ENCODE data around the gene CEP76.

The CEP76 gene

GRCh38 chr18:12686100-12686499, 16.4 kb downstream of the CEP76 start:
- peak; percentile 58 for DNase-seq (ENCODE audit: low read depth)
- H3K4me3 ChIP-seq (ENCODE audit: low read length) = no peak overlapping the region
- peak; percentile 35 for TF ChIP-seq CTCF (IDR thresholded peaks at IDR 0.05; ENCODE audit: insufficient read depth, low read depth, low read length, missing control alignments)

DNA sequence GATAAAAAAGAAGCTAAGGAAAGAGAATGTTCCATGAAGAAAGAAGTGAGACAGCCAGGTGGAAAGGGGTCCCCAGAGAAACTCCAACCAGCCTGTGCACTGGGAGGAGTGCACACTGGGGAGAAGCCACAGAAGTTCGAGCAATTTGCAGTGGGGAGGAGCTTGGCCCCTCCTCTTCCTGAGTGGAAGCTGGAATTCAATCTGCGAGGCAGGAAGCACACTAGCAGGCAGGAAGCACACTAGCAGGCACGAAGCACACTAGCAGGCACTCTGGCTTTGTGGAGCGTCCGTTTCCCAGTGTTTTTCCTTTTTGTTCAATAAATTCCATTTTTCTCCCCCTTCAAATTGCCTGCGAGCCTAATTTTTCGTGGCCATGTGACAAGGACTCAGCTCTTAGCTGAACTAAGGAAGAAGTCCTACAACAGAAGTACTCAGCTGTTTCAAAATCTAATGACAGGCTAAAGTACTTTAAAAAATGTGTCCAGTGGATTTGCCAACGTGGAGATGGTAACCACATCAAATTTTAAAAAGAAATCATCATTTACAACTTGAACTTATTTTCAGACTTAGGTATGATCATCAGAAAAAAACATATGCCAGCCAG, 23.2 kb downstream of the CEP76 start:
- TF ChIP-seq CTCF (IDR thresholded peaks at IDR 0.05; ENCODE audit: insufficient read depth, low read depth, low read length, missing control alignments) = no peak
- no peak overlapping the region for H3K4me3 ChIP-seq (ENCODE audit: low read length)
- DNase-seq (ENCODE audit: low read depth) = no peak

DNA sequence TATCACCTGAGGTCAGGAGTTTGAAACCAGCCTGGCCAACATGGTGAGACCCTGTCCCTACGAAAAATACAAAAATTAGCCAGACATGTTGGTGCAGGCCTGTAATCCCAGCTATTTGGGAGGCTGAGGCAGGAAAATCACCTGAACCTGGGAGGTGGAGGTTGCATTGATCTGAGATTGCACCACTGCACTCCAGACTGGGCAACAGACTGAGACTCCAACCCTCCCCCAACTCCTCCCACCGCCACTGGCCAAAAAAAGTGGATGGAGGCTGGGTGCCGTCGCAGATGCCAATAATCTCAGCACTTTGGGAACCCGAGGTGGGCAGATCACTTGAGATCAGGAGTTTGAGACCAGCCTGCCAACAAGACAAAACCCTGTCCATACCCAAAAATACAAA, 34.5 kb downstream of the CEP76 start:
- no peak for TF ChIP-seq CTCF (IDR thresholded peaks at IDR 0.05; ENCODE audit: insufficient read depth, low read depth, low read length, missing control alignments)
- no peak for DNase-seq (ENCODE audit: low read depth)

GRCh38 chr18:12659904-12660605, 42.5 kb downstream of the CEP76 start:
- H3K4me3 ChIP-seq (ENCODE audit: low read length) = no peak overlapping the region
- peak; percentile 71 for DNase-seq (ENCODE audit: low read depth)
- TF ChIP-seq CTCF (IDR thresholded peaks at IDR 0.05; ENCODE audit: insufficient read depth, low read depth, low read length, missing control alignments) = peak; percentile 92

More for the DNA sequence above, 34.5 kb downstream of the CEP76 start:
- no peak overlapping the region for H3K4me3 ChIP-seq (ENCODE audit: low read length)

- peak; percentile 42 for DNase-seq (ENCODE audit: low read depth)
- H3K4me3 ChIP-seq (ENCODE audit: low read length) = peak overlapping the region; percentile 49
- TF ChIP-seq CTCF (IDR thresholded peaks at IDR 0.05; ENCODE audit: insufficient read depth, low read depth, low read length, missing control alignments) = no peak
Observed at GRCh38 chr18:12658426-12659138, 43.9 kb downstream of the CEP76 start.

DNA sequence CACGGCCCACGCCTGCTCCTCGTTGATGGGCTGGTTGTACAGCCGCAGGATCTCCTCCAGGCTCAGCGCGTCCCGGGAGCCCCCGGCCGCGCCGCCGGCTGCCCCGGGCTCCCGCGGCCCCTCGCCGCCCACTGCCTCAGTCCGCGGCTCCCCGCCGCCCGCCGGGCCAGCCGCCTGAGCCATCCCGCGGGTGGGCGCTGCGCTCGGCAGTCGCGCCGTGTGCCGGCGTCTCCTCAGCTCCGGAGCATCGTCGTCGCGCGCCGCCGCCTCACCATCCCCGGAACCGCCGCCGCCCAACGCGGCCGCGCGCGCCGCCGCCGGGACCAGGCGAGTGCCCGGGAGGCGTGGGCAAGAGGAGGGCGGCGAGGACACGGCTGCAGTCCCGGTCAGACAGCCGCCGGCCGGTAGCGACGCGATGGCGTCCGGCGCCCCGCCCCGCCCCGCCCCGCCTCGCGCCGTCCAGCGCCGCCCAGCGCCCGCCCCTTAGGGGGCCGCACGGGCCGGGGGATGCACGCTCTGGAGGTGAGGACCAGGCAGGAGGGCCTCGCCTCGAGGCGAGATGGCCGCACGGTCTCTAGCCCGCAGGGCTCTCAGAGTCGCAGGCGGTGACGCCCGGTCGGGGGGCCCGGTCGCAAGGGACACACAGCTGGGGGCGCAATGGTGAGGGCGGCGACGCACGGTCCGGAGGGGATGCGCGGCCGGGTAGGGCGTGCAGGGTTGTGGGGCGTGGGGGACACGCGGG, 44.7 kb downstream of the CEP76 start, which contains the start of gene SPIRE1:
Gene SPIRE1, minus strand, starts transcription at position 424 of the 742 bp plus-strand sequence. Its CDS starts 241 bp downstream, at position 183.
- no peak for TF ChIP-seq CTCF (IDR thresholded peaks at IDR 0.05; ENCODE audit: insufficient read depth, low read depth, low read length, missing control alignments)
- peak; percentile 59 for DNase-seq (ENCODE audit: low read depth)
- H3K4me3 ChIP-seq (ENCODE audit: low read length) = peak within 1 kb of the TSS; percentile 82
